Omental fat pad (tissue), 4 donors: Measurements from ENCODE around the gene EPHA2. TPM values are rescaled to one million over a fixed set of nuclear protein-coding genes. Genes with fewer than 3 reads are reported as not detected.

Experiments
- ATAC-seq: fragments of 150-250 bp; one replicate; pipeline ENCODE4 v1.9.1; 2016; ENCODE audit warnings: mild to moderate bottlenecking, moderate library complexity; ENCODE audit not compliant: low FRiP score
- DNase-seq: peaks from one replicate; pipeline ENCODE4 v3.0.0-alpha.2; 2019; ENCODE audit warnings: low spot score
- CTCF ChIP-seq, 3 donors: fragments of 450-650 bp; IDR thresholded peaks; one replicate each; pipeline ENCODE4 v1.5.1; 2016 to 2017; ENCODE audit warnings: antibody characterized with exemption in 3 of 3, mild to moderate bottlenecking in 3 of 3, moderate library complexity in 2 of 3
- total RNA-seq, 4 donors: library from RNA; depleted of rRNA; stranded (reverse); fragments of >200 nt; gene quantifications; one replicate each; pipeline ENCODE4 v1.1.0, GENCODE V29; 2016

Gene EPHA2
- total RNA-seq, 4 donors from 2014 or later, result 15.3 to 41.8 (median 28.6) TPM

GRCh38 chr1:16093611-16094010, 62.3 kb downstream of the EPHA2 start:
- no peak for TF ChIP-seq CTCF (IDR thresholded peaks at IDR 0.05)
- ATAC-seq (no peak), DNase-seq (no peak)

- TF ChIP-seq CTCF (IDR thresholded peaks at IDR 0.05), result no peak
- DNase-seq (no peak), ATAC-seq (no peak)
Measured at GRCh38 chr1:16092923-16093511, 62.9 kb downstream of the EPHA2 start.

- TF ChIP-seq CTCF (IDR thresholded peaks at IDR 0.05), result no peak
- no peak for DNase-seq
- no peak for ATAC-seq
Measured at GRCh38 chr1:16092097-16092922, 63.6 kb downstream of the EPHA2 start.

GRCh38 chr1:16091296-16091695, 64.6 kb downstream of the EPHA2 start:
- ATAC-seq, result no peak
- TF ChIP-seq CTCF (IDR thresholded peaks at IDR 0.05), result no peak
- DNase-seq, result no peak

- ATAC-seq, result no peak
- TF ChIP-seq CTCF (IDR thresholded peaks at IDR 0.05), result no peak
- no peak for DNase-seq
Measured at GRCh38 chr1:16090076-16090826, 65.6 kb downstream of the EPHA2 start.

GRCh38 chr1:16088996-16089395, 66.9 kb downstream of the EPHA2 start:
- TF ChIP-seq CTCF (IDR thresholded peaks at IDR 0.05), result no peak
- ATAC-seq, result peak; percentile 91
- DNase-seq, result no peak
